Fibroblast of lung (primary cell): ENCODE results near the gene TMEM179. TPM values are rescaled to one million over a fixed set of nuclear protein-coding genes. Genes with fewer than 3 reads are reported as not detected.

Experiments used
- DNase-seq, 2 donors: peaks; one replicate each; pipeline versions ENCODE4 v3.0.0 to v3.0.0-alpha.2; 2010; ENCODE audit warnings: low read depth in 2 of 2
- H2AFZ ChIP-seq: 2 replicates; pipeline ENCODE4 v1.5.1; 2012; ENCODE audit warnings: low read length, control low read depth, inconsistent platforms
- H3K27ac ChIP-seq: 2 replicates; pipeline ENCODE4 v1.5.1; 2011; ENCODE audit warnings: low read length, control low read depth; ENCODE audit not compliant: insufficient read depth
- H3K27me3 ChIP-seq: 2 replicates; pipeline ENCODE4 v1.5.1; 2011; ENCODE audit warnings: mild to moderate bottlenecking, low read length; ENCODE audit not compliant: control insufficient read depth, insufficient read depth
- H3K36me3 ChIP-seq: 2 replicates; pipeline ENCODE4 v1.5.1; 2011; ENCODE audit warnings: low read length; ENCODE audit not compliant: control insufficient read depth, insufficient read depth
- H3K4me1 ChIP-seq: 2 replicates; pipeline ENCODE4 v1.5.1; 2011; ENCODE audit warnings: low read length; ENCODE audit not compliant: control insufficient read depth, insufficient read depth; ENCODE audit errors: extremely low read depth
- H3K4me2 ChIP-seq: 2 replicates; pipeline ENCODE4 v1.5.1; 2011; ENCODE audit warnings: low read length, control low read depth; ENCODE audit not compliant: insufficient read depth; ENCODE audit errors: extremely low read depth
- H3K4me3 ChIP-seq, 4 experiments: fragments of 200-600 bp in 1 of 4; sonication (generic) in 1 of 4; replicated peaks in 1 of 4; 2 replicates each; pipeline ENCODE4 v1.5.1; 2011 to 2016; ENCODE audit warnings: low read length in 4 of 4, low read depth in 3 of 4, mild to moderate bottlenecking in 3 of 4, control low read depth in 2 of 4, inconsistent platforms in 1 of 4, mixed read lengths in 1 of 4; ENCODE audit not compliant: insufficient read depth in 1 of 4; ENCODE audit errors: control extremely low read depth in 1 of 4
- H3K79me2 ChIP-seq: 2 replicates; pipeline ENCODE4 v1.5.1; 2012; ENCODE audit warnings: mild to moderate bottlenecking, low read length, inconsistent platforms; ENCODE audit not compliant: control insufficient read depth, insufficient read depth
- H3K9ac ChIP-seq: 2 replicates; pipeline ENCODE4 v1.5.1; 2011; ENCODE audit warnings: mild to moderate bottlenecking, low read length, control low read depth; ENCODE audit not compliant: insufficient read depth
- H3K9me3 ChIP-seq: 2 replicates; pipeline ENCODE4 v1.5.1; 2012; ENCODE audit warnings: low read depth, low read length; ENCODE audit not compliant: control insufficient read depth, insufficient read depth
- H4K20me1 ChIP-seq: 2 replicates; pipeline ENCODE4 v1.5.1; 2011; ENCODE audit warnings: low read length; ENCODE audit not compliant: control insufficient read depth, insufficient read depth; ENCODE audit errors: extremely low read depth
- EZH2 ChIP-seq: IDR thresholded peaks from 2 replicates; pipeline ENCODE4 v1.5.1; 2012; ENCODE audit warnings: low read length, control low read depth, mild to moderate bottlenecking; ENCODE audit errors: missing control alignments
- polyA plus RNA-seq, 2 donors: library from polyadenylated mRNA; depleted of rRNA in 1 of 2; stranded (reverse) in 1 of 2; unstranded in 1 of 2; fragments of >200 nt; gene quantifications; 2 replicates each; pipeline ENCODE4 v1.2.1, GENCODE V29; 2011 to 2012; ENCODE audit warnings: missing spikeins in 1 of 2
- total RNA-seq: library from RNA; depleted of rRNA; stranded (reverse); fragments of >200 nt; gene quantifications from 2 replicates; pipeline ENCODE4 v1.2.1, GENCODE V29; 2014
- TF ChIP-seq, protein P1 (sequence below), 2 donors: IDR thresholded peaks in 1 of 2; conservative IDR thresholded peaks in 1 of 2; 1 replicate in 1 of 2; 2 replicates in 1 of 2; pipeline ENCODE4 v1.5.1; 2011 to 2012; ENCODE audit warnings: low read length in 2 of 2, control low read depth in 1 of 2, inconsistent platforms in 1 of 2, low read depth in 1 of 2, mild to moderate bottlenecking in 1 of 2

Gene TMEM179
- total and polyA plus RNA-seq, 2 donors (not counting 1 experiment from before 2014, with no cell fraction given) = under 0.01 to 0.03 TPM

DNA sequence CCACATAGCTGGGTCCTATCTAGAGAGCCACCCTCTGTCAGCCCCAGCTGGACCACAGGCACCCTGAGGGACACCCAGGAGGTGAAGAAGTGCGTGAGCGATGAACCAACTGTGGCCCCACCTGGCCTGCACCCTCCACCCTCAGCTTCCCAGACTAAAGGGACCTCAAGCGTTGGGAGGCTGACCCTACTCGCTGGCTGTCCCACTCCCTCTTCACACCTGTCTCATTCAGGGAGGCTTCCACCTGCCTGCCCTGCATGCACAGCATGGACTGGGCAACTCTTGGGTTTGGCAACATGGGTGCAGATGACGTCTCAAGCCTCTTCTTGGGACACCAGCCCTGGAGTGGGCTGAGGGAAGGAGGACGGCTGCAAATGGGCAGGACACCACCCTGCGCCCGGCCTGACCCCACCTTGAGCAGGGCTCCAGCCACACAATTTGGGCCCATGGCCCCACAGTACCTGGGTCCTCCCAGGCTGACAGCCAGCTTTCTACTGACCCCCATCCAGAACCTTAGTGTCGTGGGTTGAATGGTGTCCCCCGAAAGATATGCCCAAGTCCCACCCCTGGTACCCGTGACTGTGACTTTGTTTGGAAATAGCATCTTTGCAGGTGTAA lies 2.1 kb downstream of the TMEM179 start:
- no peak overlapping the region for H3K9ac ChIP-seq
- no peaks in the 10 kb centered on the region for H3K36me3 ChIP-seq
- no peak for DNase-seq
- H3K9me3 ChIP-seq = no peaks in the 10 kb centered on the region
- H2AFZ ChIP-seq = no peak overlapping the region
- TF ChIP-seq, protein P1, sequence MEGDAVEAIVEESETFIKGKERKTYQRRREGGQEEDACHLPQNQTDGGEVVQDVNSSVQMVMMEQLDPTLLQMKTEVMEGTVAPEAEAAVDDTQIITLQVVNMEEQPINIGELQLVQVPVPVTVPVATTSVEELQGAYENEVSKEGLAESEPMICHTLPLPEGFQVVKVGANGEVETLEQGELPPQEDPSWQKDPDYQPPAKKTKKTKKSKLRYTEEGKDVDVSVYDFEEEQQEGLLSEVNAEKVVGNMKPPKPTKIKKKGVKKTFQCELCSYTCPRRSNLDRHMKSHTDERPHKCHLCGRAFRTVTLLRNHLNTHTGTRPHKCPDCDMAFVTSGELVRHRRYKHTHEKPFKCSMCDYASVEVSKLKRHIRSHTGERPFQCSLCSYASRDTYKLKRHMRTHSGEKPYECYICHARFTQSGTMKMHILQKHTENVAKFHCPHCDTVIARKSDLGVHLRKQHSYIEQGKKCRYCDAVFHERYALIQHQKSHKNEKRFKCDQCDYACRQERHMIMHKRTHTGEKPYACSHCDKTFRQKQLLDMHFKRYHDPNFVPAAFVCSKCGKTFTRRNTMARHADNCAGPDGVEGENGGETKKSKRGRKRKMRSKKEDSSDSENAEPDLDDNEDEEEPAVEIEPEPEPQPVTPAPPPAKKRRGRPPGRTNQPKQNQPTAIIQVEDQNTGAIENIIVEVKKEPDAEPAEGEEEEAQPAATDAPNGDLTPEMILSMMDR (conservative IDR thresholded peaks at IDR 0.05 in 1 of 2, IDR thresholded peaks at IDR 0.05 in 1 of 2; ENCODE audit: low read depth in 1 of 2, low read length in 2 of 2) = no peak
- TF ChIP-seq EZH2 = no peak
- H4K20me1 ChIP-seq = no peaks in the 10 kb centered on the region
- H3K79me2 ChIP-seq = no peaks in the 10 kb centered on the region
- no peak overlapping the region for H3K4me2 ChIP-seq
- H3K4me1 ChIP-seq = no peaks in the 10 kb centered on the region
- peaks cover 9% of the 10 kb centered on the region for H3K27me3 ChIP-seq
- H3K27ac ChIP-seq = no peak overlapping the region
- H3K4me3 ChIP-seq = no peak overlapping the region

- H3K27ac ChIP-seq = no peak overlapping the region
- H2AFZ ChIP-seq = no peak overlapping the region
- H3K4me2 ChIP-seq = no peak overlapping the region
- no peaks in the 10 kb centered on the region for H4K20me1 ChIP-seq
- no peaks in the 10 kb centered on the region for H3K36me3 ChIP-seq
- no peaks in the 10 kb centered on the region for H3K4me1 ChIP-seq
- H3K9ac ChIP-seq = no peak overlapping the region
- no peaks in the 10 kb centered on the region for H3K9me3 ChIP-seq
- peaks cover 9% of the 10 kb centered on the region for H3K27me3 ChIP-seq
- TF ChIP-seq EZH2 = no peak
- TF ChIP-seq, protein P1 (conservative IDR thresholded peaks at IDR 0.05 in 1 of 2, IDR thresholded peaks at IDR 0.05 in 1 of 2; ENCODE audit: low read depth in 1 of 2, low read length in 2 of 2) = no peak
- peak in 1 of 2 donors; percentile 4 for DNase-seq
- H3K79me2 ChIP-seq = no peaks in the 10 kb centered on the region
- H3K4me3 ChIP-seq = no peak overlapping the region
Observed at GRCh38 chr14:104601786-104602185, 2.8 kb downstream of the TMEM179 start.

- H3K79me2 ChIP-seq = no peaks in the 10 kb centered on the region
- H3K9ac ChIP-seq = no peak overlapping the region
- H3K27me3 ChIP-seq = peaks cover 9% of the 10 kb centered on the region
- H3K9me3 ChIP-seq = no peaks in the 10 kb centered on the region
- no peak overlapping the region for H3K4me3 ChIP-seq
- H3K4me2 ChIP-seq = no peak overlapping the region
- no peak for DNase-seq
- H3K36me3 ChIP-seq = no peaks in the 10 kb centered on the region
- no peaks in the 10 kb centered on the region for H3K4me1 ChIP-seq
- H4K20me1 ChIP-seq = no peaks in the 10 kb centered on the region
- TF ChIP-seq, protein P1 (conservative IDR thresholded peaks at IDR 0.05 in 1 of 2, IDR thresholded peaks at IDR 0.05 in 1 of 2; ENCODE audit: low read depth in 1 of 2, low read length in 2 of 2) = no peak
- no peak for TF ChIP-seq EZH2
- no peak overlapping the region for H3K27ac ChIP-seq
- no peak overlapping the region for H2AFZ ChIP-seq
Observed at GRCh38 chr14:104600805-104601204, 3.8 kb downstream of the TMEM179 start.
